Measurements from ENCODE around the gene FBXL2. TPM values are rescaled to one million over a fixed set of nuclear protein-coding genes. Genes with fewer than 3 reads are reported as not detected.
"Not testable (repeated sequence)": the region's sequence is repeated elsewhere in the genome, so short reads cannot be mapped to it uniquely, and the experiment has no call there.

Gene FBXL2
- total and polyA plus RNA-seq, 11 donors = 0.91 to 5.8 (median 1.8) TPM

DNA sequence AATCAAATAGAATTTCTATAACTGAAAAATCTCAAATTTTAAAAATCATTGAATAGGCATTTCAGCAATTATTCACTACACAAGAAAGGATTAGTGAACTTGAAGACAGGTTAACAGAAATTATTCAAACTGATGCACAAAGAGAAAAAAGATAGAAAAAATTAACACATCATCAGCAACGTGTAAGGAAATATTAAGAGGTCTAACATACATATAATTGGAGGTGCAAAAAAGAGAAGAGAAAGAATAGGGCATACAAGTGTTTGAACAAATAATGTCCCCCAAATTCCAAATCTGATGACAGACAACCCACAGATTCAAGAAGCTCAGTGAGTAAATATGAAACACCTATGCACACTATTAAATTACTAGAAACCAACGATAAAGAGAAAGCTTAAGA is 57.1 kb downstream of the FBXL2 start:
- Histone ChIP-seq H3K4me3 (no peak overlapping the region), H3K27me3 (no peaks in the 10 kb centered on the region), H3K4me1 (no peaks in the 10 kb centered on the region), H3K9me3 (peaks cover 0 to 26% (median 5%) of the 10 kb centered on the region in 12 donors), H3K27ac (no peak overlapping the region), H3K36me3 (no peaks in the 10 kb centered on the region)
- no peak for DNase-seq
- WGBS, 4 donors = 92 to 97% (median 95%) methylated on average over 2 of the region's 2 CpGs
- intact Hi-C loops (cut with DNase I) = no loop called here
- no peak for ATAC-seq
- TF ChIP-seq POLR2A (IDR thresholded peaks at IDR 0.05) = no peak
- TF ChIP-seq, protein P1, sequence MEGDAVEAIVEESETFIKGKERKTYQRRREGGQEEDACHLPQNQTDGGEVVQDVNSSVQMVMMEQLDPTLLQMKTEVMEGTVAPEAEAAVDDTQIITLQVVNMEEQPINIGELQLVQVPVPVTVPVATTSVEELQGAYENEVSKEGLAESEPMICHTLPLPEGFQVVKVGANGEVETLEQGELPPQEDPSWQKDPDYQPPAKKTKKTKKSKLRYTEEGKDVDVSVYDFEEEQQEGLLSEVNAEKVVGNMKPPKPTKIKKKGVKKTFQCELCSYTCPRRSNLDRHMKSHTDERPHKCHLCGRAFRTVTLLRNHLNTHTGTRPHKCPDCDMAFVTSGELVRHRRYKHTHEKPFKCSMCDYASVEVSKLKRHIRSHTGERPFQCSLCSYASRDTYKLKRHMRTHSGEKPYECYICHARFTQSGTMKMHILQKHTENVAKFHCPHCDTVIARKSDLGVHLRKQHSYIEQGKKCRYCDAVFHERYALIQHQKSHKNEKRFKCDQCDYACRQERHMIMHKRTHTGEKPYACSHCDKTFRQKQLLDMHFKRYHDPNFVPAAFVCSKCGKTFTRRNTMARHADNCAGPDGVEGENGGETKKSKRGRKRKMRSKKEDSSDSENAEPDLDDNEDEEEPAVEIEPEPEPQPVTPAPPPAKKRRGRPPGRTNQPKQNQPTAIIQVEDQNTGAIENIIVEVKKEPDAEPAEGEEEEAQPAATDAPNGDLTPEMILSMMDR (IDR thresholded peaks at IDR 0.05) = no peak

DNA sequence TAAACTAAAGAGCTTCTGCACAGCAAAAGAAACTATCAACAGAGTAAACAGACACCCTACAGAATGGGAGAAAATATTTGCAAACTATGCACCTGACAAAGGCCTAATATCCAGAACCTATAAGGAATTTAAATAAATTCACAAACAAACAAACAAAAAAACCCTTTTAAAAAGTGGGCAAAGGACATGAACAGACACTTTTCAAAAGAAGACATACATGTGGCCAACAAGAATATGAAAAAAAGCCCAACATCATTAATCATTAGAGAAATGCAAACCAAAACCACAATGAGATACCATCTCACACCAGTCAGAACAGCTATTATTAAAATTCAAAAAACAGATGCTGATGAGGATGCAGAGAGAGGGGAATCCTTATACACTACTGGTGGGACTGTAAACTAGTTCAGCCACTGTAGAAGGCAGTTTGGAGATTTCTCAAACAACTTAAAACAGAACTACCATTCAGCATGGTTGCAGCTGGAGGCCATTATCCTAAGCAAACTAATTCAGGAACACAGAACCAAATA is 61.8 kb downstream of the FBXL2 start:
- H3K27me3 ChIP-seq; ATAC-seq; H3K27ac ChIP-seq; H3K36me3 ChIP-seq; H3K4me1 ChIP-seq; DNase-seq; H3K4me3 ChIP-seq; intact Hi-C loops (cut with DNase I): not testable (repeated sequence)
- peaks cover 0 to 17% (median 4%) of the 10 kb centered on the region in 12 donors for H3K9me3 ChIP-seq

GRCh38 chr3:33339758-33340157 is 62.5 kb downstream of the FBXL2 start:
- H3K9me3 ChIP-seq = peaks cover 0 to 10% (median under 1%) of the 10 kb centered on the region in 12 donors
- H3K4me1 ChIP-seq = no peaks in the 10 kb centered on the region
- TF ChIP-seq, protein P1 (IDR thresholded peaks at IDR 0.05) = no peak
- no peak for TF ChIP-seq POLR2A (IDR thresholded peaks at IDR 0.05)
- ATAC-seq (no peak), DNase-seq (no peak)
- no peaks in the 10 kb centered on the region for H3K27me3 ChIP-seq
- intact Hi-C loops (cut with DNase I) = no loop called here
- no peaks in the 10 kb centered on the region for H3K36me3 ChIP-seq
- H3K27ac ChIP-seq = no peak overlapping the region
- no peak overlapping the region for H3K4me3 ChIP-seq

DNA sequence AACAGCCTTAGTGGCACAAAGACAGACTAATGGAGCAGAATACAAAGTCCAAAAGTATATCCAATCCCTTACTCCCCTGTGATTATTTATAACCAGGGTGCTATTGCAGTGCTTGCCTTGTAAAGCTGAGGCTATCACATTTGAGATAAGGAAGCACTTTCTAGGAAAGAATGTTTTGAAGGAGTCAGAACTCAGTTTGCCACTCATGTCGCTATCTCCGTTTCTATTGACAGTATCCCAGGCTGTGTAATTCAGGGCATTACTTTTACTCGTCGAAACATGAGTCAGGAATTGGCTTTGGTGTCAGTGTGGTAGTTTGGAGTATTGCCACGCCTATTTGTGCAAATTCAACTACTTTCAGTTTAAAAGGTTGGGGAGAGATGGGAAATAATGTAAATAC is 78.4 kb downstream of the FBXL2 start:
- ATAC-seq (peak; percentile 69 to 92 (median 84)), DNase-seq (no peak)
- intact Hi-C loops (cut with DNase I) = no loop called here
- WGBS, 4 donors = 24 to 39% (median 33%) methylated on average over 5 of the region's 5 CpGs
- Histone ChIP-seq H3K9me3 (no peaks in the 10 kb centered on the region), H3K27ac (peak overlapping the region in 1 of 12 donors; percentile 18), H3K4me3 (no peak overlapping the region), H3K36me3 (no peaks in the 10 kb centered on the region), H3K27me3 (no peaks in the 10 kb centered on the region), H3K4me1 (peaks cover 0 to 13% (median 3%) of the 10 kb centered on the region in 12 donors)
- TF ChIP-seq, protein P1 (IDR thresholded peaks at IDR 0.05) = no peak
- no peak for TF ChIP-seq POLR2A (IDR thresholded peaks at IDR 0.05)

- ATAC-seq = peak in 2 of 4 donors; percentile 15 to 26
- intact Hi-C loops (cut with DNase I) = no loop called here
These were observed 81.0 kb downstream of the FBXL2 start for GRCh38 chr3:33358172-33358781.

More at GRCh38 chr3:33358172-33358781, 81.0 kb downstream of the FBXL2 start:
- 61 to 68% (median 62%) methylated on average over 4 of the region's 4 CpGs for WGBS, 4 donors
- no peak overlapping the region for H3K27ac ChIP-seq
- no peak for DNase-seq
- TF ChIP-seq, protein P1 (IDR thresholded peaks at IDR 0.05) = no peak
- TF ChIP-seq POLR2A (IDR thresholded peaks at IDR 0.05) = no peak
- peaks cover 0 to 13% (median 3%) of the 10 kb centered on the region in 12 donors for H3K4me1 ChIP-seq
- H3K4me3 ChIP-seq = no peak overlapping the region
- no peaks in the 10 kb centered on the region for H3K27me3 ChIP-seq
- H3K36me3 ChIP-seq = no peaks in the 10 kb centered on the region
- H3K9me3 ChIP-seq = no peaks in the 10 kb centered on the region
